Measurements from ENCODE around the gene MARCHF4.

DNA sequence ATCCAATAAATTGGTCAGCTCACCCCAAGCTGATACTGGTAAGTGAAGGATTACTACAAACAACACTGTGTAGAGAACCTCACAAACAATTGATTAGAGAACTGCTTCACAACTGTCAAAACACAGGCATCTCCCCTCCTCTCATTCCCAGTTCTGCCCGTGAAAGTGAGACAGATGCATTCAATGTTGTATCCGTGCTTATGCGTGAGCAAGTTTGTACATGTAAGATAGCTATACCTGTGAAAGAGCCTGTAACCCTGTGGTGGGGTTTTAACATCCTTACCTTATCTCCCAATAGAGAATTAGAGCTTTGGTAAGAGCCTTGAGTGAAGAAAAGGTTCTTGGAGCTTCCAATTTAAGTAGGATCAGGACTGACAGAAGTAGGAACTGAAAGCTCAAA, 9.1 kb downstream of the MARCHF4 start:
- TF ChIP-seq, protein P1, sequence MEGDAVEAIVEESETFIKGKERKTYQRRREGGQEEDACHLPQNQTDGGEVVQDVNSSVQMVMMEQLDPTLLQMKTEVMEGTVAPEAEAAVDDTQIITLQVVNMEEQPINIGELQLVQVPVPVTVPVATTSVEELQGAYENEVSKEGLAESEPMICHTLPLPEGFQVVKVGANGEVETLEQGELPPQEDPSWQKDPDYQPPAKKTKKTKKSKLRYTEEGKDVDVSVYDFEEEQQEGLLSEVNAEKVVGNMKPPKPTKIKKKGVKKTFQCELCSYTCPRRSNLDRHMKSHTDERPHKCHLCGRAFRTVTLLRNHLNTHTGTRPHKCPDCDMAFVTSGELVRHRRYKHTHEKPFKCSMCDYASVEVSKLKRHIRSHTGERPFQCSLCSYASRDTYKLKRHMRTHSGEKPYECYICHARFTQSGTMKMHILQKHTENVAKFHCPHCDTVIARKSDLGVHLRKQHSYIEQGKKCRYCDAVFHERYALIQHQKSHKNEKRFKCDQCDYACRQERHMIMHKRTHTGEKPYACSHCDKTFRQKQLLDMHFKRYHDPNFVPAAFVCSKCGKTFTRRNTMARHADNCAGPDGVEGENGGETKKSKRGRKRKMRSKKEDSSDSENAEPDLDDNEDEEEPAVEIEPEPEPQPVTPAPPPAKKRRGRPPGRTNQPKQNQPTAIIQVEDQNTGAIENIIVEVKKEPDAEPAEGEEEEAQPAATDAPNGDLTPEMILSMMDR (IDR thresholded peaks at IDR 0.05) = no peak
- TF ChIP-seq POLR2A (IDR thresholded peaks at IDR 0.05) = no peak
- TF ChIP-seq EP300 (IDR thresholded peaks at IDR 0.05) = no peak

Data from stomach (tissue), 4 donors.